Activated CD8-positive, alpha-beta memory T cell treated with anti-CD3 and anti-CD28 coated beads, Interleukin-2, amount 50 U/mL, for 4 hours (primary cell): ENCODE measurements around the gene ESPN.
"Not testable (repeated sequence)": the region's sequence is repeated elsewhere in the genome, so short reads cannot be mapped to it uniquely, and the experiment has no call there.

ENCODE experiments used
- DNase-seq: peaks from one replicate; pipeline ENCODE4 v3.0.0-alpha.2; 2020

The ESPN gene

GRCh38 chr1:6410248-6410893 is 14.2 kb upstream of the ESPN start:
- no peak for DNase-seq

DNA sequence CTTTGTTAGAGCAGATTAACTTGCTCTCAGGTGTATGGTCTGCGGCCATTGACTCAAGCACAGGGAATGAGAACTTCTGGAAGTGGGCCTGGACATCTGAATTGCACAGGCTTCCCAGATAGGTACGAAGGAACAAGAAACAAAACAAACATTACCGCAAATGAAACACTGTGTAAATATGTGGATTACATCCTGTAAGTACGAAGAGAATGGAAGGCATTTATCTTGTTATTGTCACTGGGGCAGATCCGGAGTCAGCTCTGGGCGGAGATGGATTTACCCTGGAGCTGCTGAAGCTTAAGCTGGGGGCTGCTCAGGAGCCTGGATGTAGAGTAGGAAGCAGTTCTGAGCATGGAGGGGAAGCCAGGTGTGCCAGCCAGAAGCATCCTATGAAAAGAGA is 11.7 kb upstream of the ESPN start:
- no peak for DNase-seq

- DNase-seq, result no peak
Observed at GRCh38 chr1:6414443-6414844, 10.1 kb upstream of the ESPN start.

- DNase-seq, result no peak
Observed at GRCh38 chr1:6414881-6415626, 9.5 kb upstream of the ESPN start.

- no peak for DNase-seq
Observed at GRCh38 chr1:6416295-6416656, 8.3 kb upstream of the ESPN start.

DNA sequence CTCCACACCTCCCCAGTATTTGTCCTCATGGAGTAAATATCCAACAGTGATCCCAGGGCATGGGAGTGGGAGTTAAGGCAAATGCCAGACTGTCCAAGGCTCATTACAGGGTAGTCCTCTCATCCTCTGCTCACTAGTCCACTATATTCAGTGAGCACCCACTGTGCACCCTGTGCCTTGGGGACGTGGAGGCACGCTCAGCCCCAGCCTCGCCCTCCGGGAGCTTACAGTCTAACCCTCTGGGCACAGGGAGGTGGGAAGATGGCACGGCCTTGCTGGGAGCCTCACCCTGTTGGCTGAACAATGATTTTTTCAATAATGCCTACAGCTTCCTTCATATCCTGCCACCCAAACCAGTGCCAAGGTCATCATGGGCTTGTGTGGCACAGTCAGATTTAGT is 7.7 kb upstream of the ESPN start:
- no peak for DNase-seq

- DNase-seq, result no peak
Observed at GRCh38 chr1:6417961-6418667, 6.5 kb upstream of the ESPN start.

GRCh38 chr1:6418668-6419396 is 5.7 kb upstream of the ESPN start:
- no peak for DNase-seq

DNA sequence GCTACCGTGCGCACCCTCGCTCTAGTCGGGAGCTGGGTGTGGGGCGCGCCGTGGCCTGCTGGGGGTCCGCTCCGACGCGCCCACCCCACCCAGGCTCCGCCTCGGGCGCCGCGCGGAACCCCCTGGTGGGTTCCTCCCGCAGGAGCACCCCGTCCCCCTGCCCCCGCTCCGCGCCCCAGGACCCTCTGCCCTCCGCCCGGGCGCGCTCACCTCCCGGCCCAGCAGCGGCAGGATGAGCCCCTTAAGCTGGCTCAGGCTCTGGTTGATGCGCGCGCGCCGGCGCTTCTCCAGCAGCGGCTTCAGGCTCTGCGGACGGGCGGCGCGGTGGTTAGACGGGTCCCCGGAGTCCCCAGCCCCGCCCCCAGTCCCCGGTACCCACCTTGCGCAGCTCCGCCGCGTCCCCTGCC is 5.2 kb upstream of the ESPN start:
- DNase-seq, result no peak

- no peak for DNase-seq
Observed at GRCh38 chr1:6419804-6420453, 4.6 kb upstream of the ESPN start, which contains the start of gene HES2. Gene HES2 (minus strand): TSS chr1:6419919. CDS start chr1:6419820, 99 bp downstream.

DNA sequence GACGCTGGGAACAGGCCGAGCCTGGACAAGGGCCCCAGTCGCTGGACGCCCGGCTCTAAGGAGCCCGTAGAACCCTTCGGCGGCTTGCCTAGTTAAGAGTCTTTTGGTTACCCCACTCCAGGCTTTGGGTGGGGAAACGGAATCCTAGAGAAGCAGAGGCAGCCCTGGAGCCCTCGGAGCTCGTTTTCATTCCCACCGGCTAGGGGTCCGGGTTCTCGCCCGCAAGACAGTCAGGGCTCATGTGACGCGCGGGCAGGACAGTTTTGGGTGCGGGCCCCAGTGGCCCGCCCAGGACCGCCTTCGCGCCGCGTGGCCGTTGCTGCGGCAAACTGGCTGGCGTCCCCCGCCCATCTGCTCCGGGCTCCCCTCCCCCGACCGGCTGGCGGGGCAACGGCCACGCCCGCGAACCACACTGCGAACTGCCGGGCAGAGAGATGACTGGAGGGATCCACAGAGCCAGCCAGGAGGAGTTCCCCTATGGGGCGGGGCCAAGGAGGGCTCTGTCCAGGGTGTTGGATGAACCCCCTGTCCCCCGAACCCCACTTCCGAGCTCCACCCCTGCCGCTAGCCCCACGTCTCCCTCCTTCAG is 4.0 kb upstream of the ESPN start:
- no peak for DNase-seq

DNA sequence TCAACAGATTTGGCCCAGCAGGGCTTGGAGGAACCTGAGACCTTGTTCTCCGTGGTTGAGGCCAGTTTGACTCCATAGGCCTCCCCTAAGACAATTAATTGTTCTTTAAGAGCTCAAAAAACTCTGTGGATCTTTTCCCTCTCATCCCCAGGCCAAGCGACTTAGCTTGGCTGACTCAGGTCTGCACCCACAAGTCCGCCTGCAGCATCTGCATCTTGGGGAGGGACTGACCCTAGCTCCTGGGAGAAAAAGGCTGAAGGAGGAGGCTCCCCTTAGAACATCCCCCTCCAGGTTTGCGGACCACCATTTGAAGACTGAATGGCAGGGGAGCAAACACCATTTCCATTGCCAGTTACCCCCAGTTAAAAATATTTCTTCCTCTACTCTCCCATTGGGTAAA is 3.3 kb upstream of the ESPN start:
- DNase-seq, result no peak

GRCh38 chr1:6423321-6423999 is 1.1 kb upstream of the ESPN start:
- peak; percentile 77 for DNase-seq

- DNase-seq, result no peak
Observed at GRCh38 chr1:6424000-6424565, 493 bp upstream of the ESPN start.

DNA sequence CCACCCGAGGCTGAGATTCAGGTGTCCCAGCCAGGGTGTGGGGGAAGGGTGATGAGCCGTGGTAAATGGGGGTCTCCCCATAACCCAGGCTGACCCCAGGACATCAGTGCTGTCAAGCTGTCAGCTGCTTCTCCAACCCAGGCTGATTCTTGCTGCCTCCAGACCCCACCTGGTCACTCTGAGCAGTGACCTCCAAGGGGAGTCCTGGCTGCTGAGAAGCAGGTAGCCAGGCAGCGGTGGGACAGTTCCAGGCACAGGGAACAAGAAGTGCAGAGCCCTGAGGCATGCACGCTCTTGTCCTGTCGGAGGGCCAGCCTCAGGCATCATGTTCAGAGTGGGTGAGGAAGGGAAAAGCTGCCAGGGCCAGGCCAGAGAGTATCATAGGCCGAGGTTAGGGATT is 1.1 kb downstream of the ESPN start:
- DNase-seq, result no peak

GRCh38 chr1:6426277-6426971 is 1.8 kb downstream of the ESPN start:
- DNase-seq, result no peak

GRCh38 chr1:6426972-6427350 is 2.4 kb downstream of the ESPN start:
- DNase-seq, result no peak

GRCh38 chr1:6427441-6428390 is 3.1 kb downstream of the ESPN start:
- DNase-seq, result no peak

DNA sequence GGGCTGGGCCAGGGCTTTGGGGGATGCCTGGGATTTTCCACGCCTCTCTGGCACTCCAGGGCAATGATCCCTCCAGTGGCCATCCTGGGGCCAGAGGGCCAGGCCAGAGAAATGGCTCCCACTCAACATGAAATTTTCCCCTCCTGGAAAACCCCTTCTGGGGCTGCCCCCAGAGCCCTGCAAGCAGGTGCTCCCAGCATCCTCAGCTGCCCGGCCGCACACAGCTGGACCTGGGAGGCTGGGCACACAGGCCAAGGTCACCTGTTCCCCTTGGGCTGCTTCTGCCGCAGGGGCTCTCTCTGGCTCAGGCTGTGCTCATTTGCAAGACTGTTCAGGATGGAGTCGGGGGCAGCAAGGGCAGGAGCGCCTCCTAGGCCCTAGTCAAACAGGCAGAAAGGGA is 3.9 kb downstream of the ESPN start:
- not testable (repeated sequence) for DNase-seq
